ENCODE data around the gene TMEM30A. TPM values are rescaled to one million over a fixed set of nuclear protein-coding genes. Genes with fewer than 3 reads are reported as not detected.

Gene TMEM30A
- total RNA-seq, 1 experiment from 2014 or later = 130 TPM

GRCh38 chr6:75291331-75291730 is 6.7 kb upstream of the TMEM30A start:
- DNase-seq (ENCODE audit: low read depth, low spot score) = no peak
- no peak for ATAC-seq
- Histone ChIP-seq H3K4me1 (ENCODE audit: control insufficient read depth, insufficient read depth, low read length) (no peaks in the 10 kb centered on the region; the same call in 1 of the 2 replicates), H3K27me3 (ENCODE audit: control insufficient read depth, insufficient read depth, low read length) (no peaks in the 10 kb centered on the region), H3K27ac (ENCODE audit: low read length) (no peak overlapping the region), H3K36me3 (ENCODE audit: control insufficient read depth, insufficient read depth, low read length) (no peaks in the 10 kb centered on the region), H3K9me3 (ENCODE audit: control insufficient read depth, insufficient read depth, low read depth, low read length) (no peaks in the 10 kb centered on the region), H3K4me3 (ENCODE audit: low read depth in 2 of 2, low read length in 2 of 2) (no peak overlapping the region)
- TF ChIP-seq SIN3A (IDR thresholded peaks at IDR 0.05; ENCODE audit: borderline replicate concordance, insufficient read depth, low read depth, low read length) (no peak), POLR2AphosphoS5 (IDR thresholded peaks at IDR 0.05; ENCODE audit: low read depth, low read length) (no peak), REST (IDR thresholded peaks at IDR 0.05; ENCODE audit: insufficient read depth in 1 of 2, low read depth in 2 of 2, low read length in 1 of 2) (no peak), CTCF (IDR thresholded peaks at IDR 0.05) (no peak), TCF7L2 (IDR thresholded peaks at IDR 0.05; ENCODE audit: low read depth, low read length) (no peak)
- ChIA-PET CTCF (no interaction called here), POLR2A (no interaction called here)
- in situ Hi-C loops (cut with HindIII; ENCODE audit: low pct_unique_long_range_greater_than_20kb, low sequenced_read_pairs) (no loop called here), intact Hi-C loops (cut with micrococcal nuclease; ENCODE audit: unreplicated experiment) (no loop called here)
- no TSS peak for BruUV-seq (replicated peaks)

GRCh38 chr6:75290136-75290945 is 5.7 kb upstream of the TMEM30A start:
- POLR2A ChIA-PET = no interaction called here
- no peak overlapping the region for H3K27ac ChIP-seq (ENCODE audit: low read length)
- BruUV-seq (replicated peaks) = no TSS peak
- ATAC-seq (no peak), DNase-seq (ENCODE audit: low read depth, low spot score) (no peak)
- H3K9me3 ChIP-seq (ENCODE audit: control insufficient read depth, insufficient read depth, low read depth, low read length) = no peaks in the 10 kb centered on the region
- H3K4me1 ChIP-seq (ENCODE audit: control insufficient read depth, insufficient read depth, low read length) = peaks cover 3% of the 10 kb centered on the region; the same call in 1 of the 2 replicates
- H3K27me3 ChIP-seq (ENCODE audit: control insufficient read depth, insufficient read depth, low read length) = no peaks in the 10 kb centered on the region
- CTCF ChIA-PET = no interaction called here
- H3K4me3 ChIP-seq (ENCODE audit: low read depth in 2 of 2, low read length in 2 of 2) = no peak overlapping the region
- TF ChIP-seq TCF7L2 (IDR thresholded peaks at IDR 0.05; ENCODE audit: low read depth, low read length) = no peak
- no peak for TF ChIP-seq REST (IDR thresholded peaks at IDR 0.05; ENCODE audit: insufficient read depth in 1 of 2, low read depth in 2 of 2, low read length in 1 of 2)
- TF ChIP-seq SIN3A (IDR thresholded peaks at IDR 0.05; ENCODE audit: borderline replicate concordance, insufficient read depth, low read depth, low read length) = no peak
- no peak for TF ChIP-seq POLR2AphosphoS5 (IDR thresholded peaks at IDR 0.05; ENCODE audit: low read depth, low read length)
- no peak for TF ChIP-seq CTCF (IDR thresholded peaks at IDR 0.05)
- H3K36me3 ChIP-seq (ENCODE audit: control insufficient read depth, insufficient read depth, low read length) = no peaks in the 10 kb centered on the region
- in situ Hi-C loops (cut with HindIII; ENCODE audit: low pct_unique_long_range_greater_than_20kb, low sequenced_read_pairs) (no loop called here), intact Hi-C loops (cut with micrococcal nuclease; ENCODE audit: unreplicated experiment) (no loop called here)
